Glutamatergic neuron (in vitro differentiated cells): Measurements from ENCODE around the gene MSMB. TPM values are rescaled to one million over a fixed set of nuclear protein-coding genes. Genes with fewer than 3 reads are reported as not detected.

Experiments
- DNase-seq: peaks from one replicate; pipeline ENCODE4 v3.0.0; 2022
- H3K27ac Mint-ChIP-seq: one replicate; pipeline ENCODE4 v1.8.0; 2020; ENCODE audit warnings: mild to moderate bottlenecking, mixed read lengths, inconsistent platforms; ENCODE audit not compliant: unreplicated experiment
- H3K27me3 Mint-ChIP-seq: one replicate; pipeline ENCODE4 v1.8.0; 2020; ENCODE audit warnings: mild to moderate bottlenecking, moderate library complexity, mixed read lengths, inconsistent platforms; ENCODE audit not compliant: unreplicated experiment
- H3K36me3 Mint-ChIP-seq: one replicate; pipeline ENCODE4 v1.8.0; 2020; ENCODE audit warnings: mild to moderate bottlenecking, mixed read lengths, inconsistent platforms; ENCODE audit not compliant: unreplicated experiment
- H3K4me1 Mint-ChIP-seq: one replicate; pipeline ENCODE4 v1.8.0; 2020; ENCODE audit warnings: mild to moderate bottlenecking, low read depth, mixed read lengths, inconsistent platforms; ENCODE audit not compliant: unreplicated experiment
- H3K4me3 Mint-ChIP-seq: one replicate; pipeline ENCODE4 v1.8.0; 2020; ENCODE audit warnings: mild to moderate bottlenecking, mixed read lengths, inconsistent platforms; ENCODE audit not compliant: unreplicated experiment
- H3K9me3 Mint-ChIP-seq: one replicate; pipeline ENCODE4 v1.8.0; 2020; ENCODE audit warnings: mild to moderate bottlenecking, moderate library complexity, mixed read lengths, inconsistent platforms; ENCODE audit not compliant: unreplicated experiment
- CTCF ChIP-seq: fragments of 200-600 bp; sonication (generic); IDR thresholded peaks from one replicate; pipeline ENCODE4 v1.5.0; 2021; ENCODE audit not compliant: partially characterized antibody, unreplicated experiment
- total RNA-seq: library from RNA; stranded (reverse); fragmentation: NEBNext Ultra II Directional; extraction: Animal tissue kit (Norgen Biotek cat#: 25700); gene quantifications from one replicate; pipeline ENCODE4 v1.2.1, GENCODE V29; 2021; ENCODE audit not compliant: unreplicated experiment

The MSMB gene
- total RNA-seq, 1 donor from 2014 or later = not detected

- no peak overlapping the region for H3K27ac Mint-ChIP-seq
- H3K4me1 Mint-ChIP-seq = no peaks in the 10 kb centered on the region
- H3K4me3 Mint-ChIP-seq = no peak overlapping the region
- H3K27me3 Mint-ChIP-seq = peaks cover 3% of the 10 kb centered on the region
- H3K36me3 Mint-ChIP-seq = no peaks in the 10 kb centered on the region
- no peak for TF ChIP-seq CTCF
- no peaks in the 10 kb centered on the region for H3K9me3 Mint-ChIP-seq
- DNase-seq = no peak
Measured at GRCh38 chr10:46037107-46037825, 8.8 kb downstream of the MSMB start.

GRCh38 chr10:46035923-46036849 is 9.9 kb downstream of the MSMB start:
- Mint-ChIP-seq H3K27me3 (peaks cover 3% of the 10 kb centered on the region), H3K36me3 (no peaks in the 10 kb centered on the region), H3K27ac (no peak overlapping the region), H3K9me3 (no peaks in the 10 kb centered on the region), H3K4me1 (peaks cover 7% of the 10 kb centered on the region), H3K4me3 (no peak overlapping the region)
- TF ChIP-seq CTCF = no peak
- DNase-seq = no peak

GRCh38 chr10:46033602-46034011 is 12.5 kb downstream of the MSMB start:
- no peak for TF ChIP-seq CTCF
- Mint-ChIP-seq H3K4me3 (no peak overlapping the region), H3K36me3 (no peaks in the 10 kb centered on the region), H3K27me3 (peaks cover 3% of the 10 kb centered on the region), H3K27ac (no peak overlapping the region), H3K9me3 (peaks cover 8% of the 10 kb centered on the region), H3K4me1 (peaks cover 12% of the 10 kb centered on the region)
- DNase-seq = no peak

DNA sequence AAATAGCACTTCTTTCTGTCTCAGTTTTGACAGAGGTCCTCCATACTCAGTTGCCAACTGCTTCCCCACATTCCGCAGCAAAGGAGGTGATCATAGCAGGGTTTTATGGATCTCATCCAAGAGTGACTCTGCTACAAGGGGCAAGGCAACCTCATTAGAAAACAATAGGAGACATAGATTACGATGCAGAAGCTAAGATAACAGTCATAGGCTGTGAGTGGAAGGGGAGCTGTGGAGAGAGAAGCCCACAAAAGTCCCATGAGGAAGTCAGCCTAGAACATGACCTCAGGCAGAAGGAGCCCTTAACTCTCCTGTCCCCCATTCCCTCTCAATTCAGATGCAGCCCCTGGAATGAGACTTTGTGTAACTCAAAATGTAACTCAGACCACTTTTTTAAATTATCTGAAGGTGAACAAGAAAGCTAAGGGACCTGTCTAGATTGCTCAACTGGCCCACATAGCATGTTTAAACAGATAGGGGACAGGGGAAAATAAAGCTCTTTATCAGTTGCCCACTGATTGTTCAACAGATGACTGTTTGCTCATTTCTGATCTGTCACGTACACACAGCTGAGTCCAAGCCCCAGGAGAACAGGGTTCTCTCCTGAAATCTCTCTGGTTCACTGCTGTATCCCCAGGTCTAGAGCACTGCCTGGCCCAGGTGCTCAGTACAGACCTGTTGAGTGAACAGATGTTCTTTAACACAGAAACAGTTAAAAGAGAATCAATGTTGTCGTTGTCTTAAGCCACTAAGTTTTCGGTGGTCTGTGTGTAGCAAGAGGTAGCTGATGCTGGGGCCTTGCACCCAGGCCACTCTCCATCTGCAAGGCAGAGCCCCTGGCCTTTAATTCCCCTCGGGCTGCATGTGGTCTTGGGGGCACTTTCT is 14.2 kb downstream of the MSMB start:
- peaks cover 8% of the 10 kb centered on the region for H3K9me3 Mint-ChIP-seq
- DNase-seq = no peak
- H3K36me3 Mint-ChIP-seq = no peaks in the 10 kb centered on the region
- TF ChIP-seq CTCF = no peak
- no peaks in the 10 kb centered on the region for H3K27me3 Mint-ChIP-seq
- H3K4me1 Mint-ChIP-seq = peaks cover 20% of the 10 kb centered on the region
- peak overlapping the region; percentile 18 for H3K4me3 Mint-ChIP-seq
- peak overlapping the region; percentile 31 for H3K27ac Mint-ChIP-seq
